Lower leg skin (tissue), 3 donors: ENCODE data around the gene MORC3.
"Not testable (repeated sequence)": the region's sequence is repeated elsewhere in the genome, so short reads cannot be mapped to it uniquely, and the experiment has no call there.

Source experiments
- CTCF ChIP-seq, 3 donors: fragments of 450-650 bp; IDR thresholded peaks; one replicate each; pipeline ENCODE4 v1.5.1; 2016; ENCODE audit warnings: antibody characterized with exemption in 3 of 3, mild to moderate bottlenecking in 3 of 3, moderate library complexity in 2 of 3
- POLR2A ChIP-seq, 2 donors: fragments of 450-650 bp; IDR thresholded peaks; one replicate each; pipeline ENCODE4 v1.6.1; 2016 to 2017; ENCODE audit warnings: antibody characterized with exemption in 2 of 2, mild to moderate bottlenecking in 1 of 2, moderate library complexity in 1 of 2

DNA sequence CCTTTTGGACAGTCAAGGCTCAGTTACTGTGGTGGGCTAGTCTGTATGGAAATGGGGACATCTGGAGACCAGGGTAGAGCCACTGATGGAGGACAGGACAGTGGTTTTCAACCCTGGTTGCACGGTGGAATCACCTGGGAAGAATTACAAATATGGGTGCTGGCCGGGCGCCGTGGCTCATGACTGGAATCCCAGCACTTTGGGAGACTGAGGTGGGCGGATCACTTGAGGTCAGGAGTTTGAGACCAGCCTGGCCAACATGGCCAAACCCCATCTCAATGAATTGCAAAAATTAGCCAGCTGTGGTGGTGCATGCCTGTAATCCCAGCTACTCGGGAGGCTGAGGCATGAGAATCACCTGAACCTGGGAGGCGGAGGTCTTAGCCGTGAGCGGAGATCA, 79.7 kb downstream of the MORC3 start:
- not testable (repeated sequence) for TF ChIP-seq POLR2A, CTCF (IDR thresholded peaks at IDR 0.05)
